H1 (cell line): Measurements from ENCODE around the gene RFPL3.

Experiments used
- ATF2 ChIP-seq: IDR thresholded peaks from 2 replicates; pipeline ENCODE4 v1.6.1; 2012; ENCODE audit warnings: low read length, inconsistent platforms
- MAX ChIP-seq: IDR thresholded peaks from 2 replicates; pipeline ENCODE4 v1.6.1; 2012; ENCODE audit warnings: inconsistent platforms
- POU5F1 ChIP-seq: IDR thresholded peaks from 2 replicates; pipeline ENCODE4 v1.6.1; 2011; ENCODE audit warnings: low read depth, mild to moderate bottlenecking, low read length, moderate library complexity
- TAF1 ChIP-seq: IDR thresholded peaks from 2 replicates; pipeline ENCODE4 v1.6.1; 2011; ENCODE audit warnings: mild to moderate bottlenecking, low read depth, low read length
- YY1 ChIP-seq: IDR thresholded peaks from 2 replicates; pipeline ENCODE4 v1.6.1; 2011; ENCODE audit warnings: low read depth, mild to moderate bottlenecking, low read length
- TF ChIP-seq, protein P1 (sequence below), 3 experiments: IDR thresholded peaks; 1 replicate in 2 of 3; 2 replicates in 1 of 3; pipeline versions ENCODE4 v1.5.1 to v1.6.1; 2011; ENCODE audit warnings: low read length in 3 of 3, mild to moderate bottlenecking in 3 of 3, inconsistent platforms in 2 of 3, low read depth in 1 of 3, moderate library complexity in 1 of 3; ENCODE audit not compliant: insufficient read depth in 1 of 3; ENCODE audit errors: control extremely low read depth in 1 of 3

DNA sequence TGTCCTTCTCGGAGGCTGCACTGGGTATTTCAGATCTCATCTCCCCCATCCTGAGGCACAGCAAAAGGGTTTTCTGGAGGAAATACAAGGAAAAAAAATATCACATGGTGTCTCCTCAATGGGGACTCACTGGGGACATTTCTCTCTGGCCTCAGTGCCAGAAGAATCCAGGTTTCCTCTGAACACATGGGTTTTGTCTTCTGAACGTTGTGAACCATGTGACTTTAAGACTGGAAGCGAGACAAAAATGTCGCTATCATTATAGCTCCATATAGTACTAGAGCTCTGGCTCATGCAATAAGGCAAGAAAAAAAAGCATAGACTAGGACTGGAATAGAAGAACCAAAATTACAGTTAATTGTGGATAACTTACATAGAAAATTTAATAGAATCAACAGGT, 44.9 kb upstream of the RFPL3 start:
- TF ChIP-seq YY1 = no peak
- TF ChIP-seq MAX = no peak
- no peak for TF ChIP-seq POU5F1
- TF ChIP-seq ATF2 = no peak
- TF ChIP-seq, protein P1, sequence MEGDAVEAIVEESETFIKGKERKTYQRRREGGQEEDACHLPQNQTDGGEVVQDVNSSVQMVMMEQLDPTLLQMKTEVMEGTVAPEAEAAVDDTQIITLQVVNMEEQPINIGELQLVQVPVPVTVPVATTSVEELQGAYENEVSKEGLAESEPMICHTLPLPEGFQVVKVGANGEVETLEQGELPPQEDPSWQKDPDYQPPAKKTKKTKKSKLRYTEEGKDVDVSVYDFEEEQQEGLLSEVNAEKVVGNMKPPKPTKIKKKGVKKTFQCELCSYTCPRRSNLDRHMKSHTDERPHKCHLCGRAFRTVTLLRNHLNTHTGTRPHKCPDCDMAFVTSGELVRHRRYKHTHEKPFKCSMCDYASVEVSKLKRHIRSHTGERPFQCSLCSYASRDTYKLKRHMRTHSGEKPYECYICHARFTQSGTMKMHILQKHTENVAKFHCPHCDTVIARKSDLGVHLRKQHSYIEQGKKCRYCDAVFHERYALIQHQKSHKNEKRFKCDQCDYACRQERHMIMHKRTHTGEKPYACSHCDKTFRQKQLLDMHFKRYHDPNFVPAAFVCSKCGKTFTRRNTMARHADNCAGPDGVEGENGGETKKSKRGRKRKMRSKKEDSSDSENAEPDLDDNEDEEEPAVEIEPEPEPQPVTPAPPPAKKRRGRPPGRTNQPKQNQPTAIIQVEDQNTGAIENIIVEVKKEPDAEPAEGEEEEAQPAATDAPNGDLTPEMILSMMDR (IDR thresholded peaks at IDR 0.05; ENCODE audit: control extremely low read depth in 1 of 3, insufficient read depth in 1 of 3, low read depth in 1 of 3, low read length in 3 of 3) = no peak
- TF ChIP-seq TAF1 = no peak
